Liver (tissue), 9 donors: ENCODE measurements around the gene CRB1. TPM values are rescaled to one million over a fixed set of nuclear protein-coding genes. Genes with fewer than 3 reads are reported as not detected.

ENCODE experiments used
- DNase-seq: peaks from one replicate; pipeline ENCODE4 v3.0.0-alpha.2; 2017; ENCODE audit warnings: low spot score
- H3K27ac ChIP-seq, 2 donors: one replicate each; pipeline ENCODE4 v1.7.0; 2013; ENCODE audit warnings: inconsistent platforms in 2 of 2, low read length in 2 of 2, control low read depth in 1 of 2, low read depth in 1 of 2, mild to moderate bottlenecking in 1 of 2
- H3K27me3 ChIP-seq, 4 donors: one replicate each; pipeline versions ENCODE4 v1.6.1 to v1.7.0; 2013; ENCODE audit warnings: low read length in 3 of 4, inconsistent platforms in 1 of 4, mild to moderate bottlenecking in 1 of 4, moderate library complexity in 1 of 4; ENCODE audit not compliant: control insufficient read depth in 4 of 4, insufficient read depth in 4 of 4
- H3K36me3 ChIP-seq, 4 donors: one replicate each; pipeline versions ENCODE4 v1.6.1 to v1.7.0; 2013; ENCODE audit warnings: low read length in 3 of 4, mild to moderate bottlenecking in 3 of 4, low read depth in 1 of 4, moderate library complexity in 1 of 4; ENCODE audit not compliant: control insufficient read depth in 4 of 4, insufficient read depth in 3 of 4
- H3K4me1 ChIP-seq, 4 donors: one replicate each; pipeline versions ENCODE4 v1.6.1 to v1.7.0; 2013; ENCODE audit warnings: low read length in 3 of 4, mild to moderate bottlenecking in 3 of 4, moderate library complexity in 1 of 4; ENCODE audit not compliant: control insufficient read depth in 4 of 4, insufficient read depth in 4 of 4
- H3K4me3 ChIP-seq, 3 donors: one replicate each; pipeline versions ENCODE4 v1.6.1 to v1.7.0; 2013; ENCODE audit warnings: low read length in 3 of 3, control low read depth in 1 of 3, low read depth in 1 of 3, mild to moderate bottlenecking in 1 of 3
- H3K9ac ChIP-seq, 2 donors: one replicate each; pipeline ENCODE4 v1.7.0; 2013; ENCODE audit warnings: low read length in 2 of 2, mild to moderate bottlenecking in 2 of 2, moderate library complexity in 2 of 2, control low read depth in 1 of 2, low read depth in 1 of 2
- H3K9me3 ChIP-seq, 4 donors: one replicate each; pipeline versions ENCODE4 v1.6.1 to v1.7.0; 2013; ENCODE audit warnings: low read length in 3 of 4; ENCODE audit not compliant: control insufficient read depth in 4 of 4
- ATF3 ChIP-seq: IDR thresholded peaks from 2 replicates; pipeline ENCODE4 v1.6.1; 2016; ENCODE audit warnings: antibody characterized with exemption
- CTCF ChIP-seq: fragments of 150-350 bp; IDR thresholded peaks from 2 replicates; pipeline ENCODE4 v1.5.1; 2017; ENCODE audit warnings: improper control_type of control experiment, low read depth, low read length; ENCODE audit not compliant: missing input control
- FOXA1 ChIP-seq: IDR thresholded peaks from 2 replicates; pipeline ENCODE4 v1.6.1; 2016; ENCODE audit warnings: antibody characterized with exemption
- FOXA2 ChIP-seq: IDR thresholded peaks from 2 replicates; pipeline ENCODE4 v1.6.1; 2016; ENCODE audit warnings: antibody characterized with exemption
- HNF4A ChIP-seq, 2 donors: conservative IDR thresholded peaks; 2 replicates each; pipeline ENCODE4 v1.6.1; 2016; ENCODE audit warnings: antibody characterized with exemption in 2 of 2, mild to moderate bottlenecking in 2 of 2
- JUND ChIP-seq, 2 donors: IDR thresholded peaks; 2 replicates each; pipeline ENCODE4 v1.6.1; 2016; ENCODE audit warnings: antibody characterized with exemption in 2 of 2
- NR2F2 ChIP-seq: IDR thresholded peaks from 2 replicates; pipeline ENCODE4 v1.6.1; 2016; ENCODE audit warnings: antibody characterized with exemption
- RAD21 ChIP-seq, 2 donors: IDR thresholded peaks; 2 replicates each; pipeline ENCODE4 v1.6.1; 2016; ENCODE audit warnings: antibody characterized with exemption in 2 of 2, mild to moderate bottlenecking in 2 of 2
- REST ChIP-seq: IDR thresholded peaks from 2 replicates; pipeline ENCODE4 v1.6.1; 2016; ENCODE audit warnings: antibody characterized with exemption, mild to moderate bottlenecking
- RXRA ChIP-seq, 2 donors: IDR thresholded peaks; 2 replicates each; pipeline ENCODE4 v1.6.1; 2017 to 2018; ENCODE audit warnings: antibody characterized with exemption in 2 of 2, mild to moderate bottlenecking in 1 of 2
- TAF1 ChIP-seq: conservative IDR thresholded peaks from 2 replicates; pipeline ENCODE4 v1.6.1; 2016; ENCODE audit warnings: antibody characterized with exemption, mild to moderate bottlenecking
- YY1 ChIP-seq: IDR thresholded peaks from 2 replicates; pipeline ENCODE4 v1.6.1; 2016; ENCODE audit warnings: antibody characterized with exemption, mild to moderate bottlenecking
- ZBTB33 ChIP-seq: IDR thresholded peaks from 2 replicates; pipeline ENCODE4 v1.6.1; 2016; ENCODE audit warnings: antibody characterized with exemption
- WGBS: extraction: QIAGEN DNeasy Blood & Tissue Kit; methylation state at CpG from one replicate; pipeline ENCODE4 v1.1.7; 2013; 5-methylcytosine and 5-hydroxymethylcytosine counted together
- polyA plus RNA-seq, 2 donors: library from polyadenylated mRNA; stranded (reverse) in 1 of 2; unstranded in 1 of 2; fragments of 200-250 nt in 1 of 2; fragments of >200 nt in 1 of 2; fragmentation: Nextera tagmentation in 1 of 2; extraction: Ambion mirVana in 1 of 2; gene quantifications; one replicate each; pipeline versions ENCODE4 v1.2.1 to v1.2.3, GENCODE V29; 2013 to 2015
- total RNA-seq, 2 donors: library from RNA; depleted of rRNA; stranded (reverse); fragments of >200 nt; gene quantifications; one replicate each; pipeline ENCODE4 v1.2.3, GENCODE V29; 2014
- donor health status: healthy.
- donor health status: healthy.
- donor health status: healthy.
- donor health status: healthy.
- donor health status: healthy.

The CRB1 gene
- total and polyA plus RNA-seq, 4 donors: 5.1 TPM; not detected in 3

GRCh38 chr1:197424380-197424779 is 156.3 kb downstream of the CRB1 start:
- 78% methylated on average over 6 of the region's 6 CpGs for WGBS
- no peak overlapping the region for H3K27ac ChIP-seq
- no peak for DNase-seq
- no peaks in the 10 kb centered on the region for H3K36me3 ChIP-seq
- no peak for TF ChIP-seq CTCF
- no peak for TF ChIP-seq YY1
- no peak overlapping the region for H3K9ac ChIP-seq
- H3K27me3 ChIP-seq: no peaks in the 10 kb centered on the region
- no peaks in the 10 kb centered on the region for H3K4me1 ChIP-seq
- H3K9me3 ChIP-seq: no peaks in the 10 kb centered on the region
- no peak overlapping the region for H3K4me3 ChIP-seq

GRCh38 chr1:197429372-197429771 is 161.3 kb downstream of the CRB1 start:
- WGBS: 89% methylated on average over 7 of the region's 7 CpGs
- DNase-seq: no peak
- no peak overlapping the region for H3K9ac ChIP-seq
- no peaks in the 10 kb centered on the region for H3K36me3 ChIP-seq
- H3K4me3 ChIP-seq: no peak overlapping the region
- no peaks in the 10 kb centered on the region for H3K4me1 ChIP-seq
- no peaks in the 10 kb centered on the region for H3K27me3 ChIP-seq
- H3K9me3 ChIP-seq: no peaks in the 10 kb centered on the region
- H3K27ac ChIP-seq: no peak overlapping the region
- TF ChIP-seq FOXA2 (no peak), ZBTB33 (no peak), YY1 (no peak)

GRCh38 chr1:197435224-197435623 is 167.2 kb downstream of the CRB1 start:
- TF ChIP-seq ATF3 (no peak), RAD21 (IDR thresholded peaks at IDR 0.05) (no peak), TAF1 (no peak), JUND (IDR thresholded peaks at IDR 0.05) (no peak)
- H3K4me3 ChIP-seq: no peak overlapping the region
- H3K36me3 ChIP-seq: no peaks in the 10 kb centered on the region
- H3K4me1 ChIP-seq: no peaks in the 10 kb centered on the region
- peaks cover 0 to 8% (median 0%) of the 10 kb centered on the region in 4 donors for H3K27me3 ChIP-seq
- no peak overlapping the region for H3K27ac ChIP-seq
- H3K9me3 ChIP-seq: no peaks in the 10 kb centered on the region
- 40% methylated on average over 1 of the region's 1 CpG for WGBS
- no peak overlapping the region for H3K9ac ChIP-seq
- DNase-seq: no peak

- Histone ChIP-seq H3K4me3 (no peak overlapping the region), H3K9me3 (no peaks in the 10 kb centered on the region), H3K27ac (no peak overlapping the region), H3K27me3 (peaks cover 0 to 8% (median 0%) of the 10 kb centered on the region in 4 donors), H3K36me3 (no peaks in the 10 kb centered on the region), H3K4me1 (no peaks in the 10 kb centered on the region), H3K9ac (no peak overlapping the region)
- DNase-seq: no peak
- WGBS: 97% methylated on average over 3 of the region's 3 CpGs
- TF ChIP-seq FOXA1 (no peak), CTCF (no peak), NR2F2 (no peak), REST (no peak), TAF1 (no peak), JUND (IDR thresholded peaks at IDR 0.05) (no peak), YY1 (no peak), RXRA (IDR thresholded peaks at IDR 0.05) (no peak), RAD21 (IDR thresholded peaks at IDR 0.05) (no peak), HNF4A (conservative IDR thresholded peaks at IDR 0.05) (no peak), ATF3 (no peak)
These were observed 169.5 kb downstream of the CRB1 start for GRCh38 chr1:197437601-197438000.
